UCSD-AML1 (cell line): ENCODE results near the gene VPS4A.

Experiments
- DNase-seq: peaks from one replicate; lab custom pipeline; 2025; ENCODE audit not compliant: unreplicated experiment; lab: John Stamatoyannopoulos, UW

VPS4A gene

DNA sequence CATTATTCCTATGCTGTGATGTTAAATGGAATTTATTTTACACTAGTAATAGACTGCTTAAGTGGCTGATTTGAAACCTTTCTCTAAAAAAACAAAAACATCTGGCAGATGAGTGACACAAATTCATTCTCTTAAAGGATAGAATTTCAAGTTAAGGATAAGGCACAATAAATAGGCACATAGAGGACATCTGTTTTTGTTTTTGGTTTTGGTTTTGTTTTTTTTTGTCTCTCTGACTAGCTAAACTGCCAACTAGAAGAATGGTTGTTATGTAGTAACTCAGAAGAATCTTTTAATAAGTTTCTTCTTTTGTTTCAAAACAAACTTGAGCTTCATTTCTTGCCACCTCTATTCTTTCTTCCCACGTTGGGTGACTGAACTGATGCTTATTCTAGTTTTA, 5.1 kb upstream of the VPS4A start:
- DNase-seq = no peak

DNA sequence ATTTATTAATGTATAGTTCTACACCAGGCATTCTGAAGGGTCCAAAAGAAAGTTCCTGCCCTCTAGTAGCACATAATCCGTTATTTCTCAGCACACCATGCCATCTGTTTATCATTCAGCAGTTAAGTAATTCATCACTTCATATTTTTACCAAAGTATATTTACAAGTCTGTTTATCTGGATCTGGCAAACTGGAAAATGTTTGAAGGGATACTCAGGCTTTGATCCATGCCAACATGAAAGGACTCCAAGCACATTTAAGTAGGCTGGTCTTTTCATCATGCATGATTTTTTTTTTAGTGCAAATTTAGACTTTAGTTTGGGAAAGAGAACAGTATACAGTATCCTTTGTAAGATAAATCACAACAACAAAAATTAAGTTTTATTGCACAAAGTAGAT, 4.1 kb upstream of the VPS4A start:
- no peak for DNase-seq

DNA sequence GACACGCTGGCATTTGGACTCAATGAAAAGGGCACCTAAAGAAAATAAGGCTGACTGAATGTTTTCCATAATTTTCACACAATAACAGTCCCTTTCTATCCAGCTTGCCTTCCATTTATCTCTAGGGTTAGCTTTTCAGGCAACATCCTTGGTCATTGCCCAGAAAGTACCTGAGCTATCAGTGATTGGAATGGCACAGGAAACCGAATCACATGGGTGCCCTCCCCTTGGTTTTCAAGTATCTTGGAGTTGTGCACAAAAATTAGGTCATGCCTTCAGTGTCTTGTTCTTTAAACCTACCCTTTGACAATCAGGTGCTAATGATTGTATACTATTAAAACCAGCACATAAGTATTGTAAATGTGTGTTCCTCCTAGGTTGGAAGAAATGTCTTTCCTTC, 3.3 kb upstream of the VPS4A start:
- no peak for DNase-seq

DNA sequence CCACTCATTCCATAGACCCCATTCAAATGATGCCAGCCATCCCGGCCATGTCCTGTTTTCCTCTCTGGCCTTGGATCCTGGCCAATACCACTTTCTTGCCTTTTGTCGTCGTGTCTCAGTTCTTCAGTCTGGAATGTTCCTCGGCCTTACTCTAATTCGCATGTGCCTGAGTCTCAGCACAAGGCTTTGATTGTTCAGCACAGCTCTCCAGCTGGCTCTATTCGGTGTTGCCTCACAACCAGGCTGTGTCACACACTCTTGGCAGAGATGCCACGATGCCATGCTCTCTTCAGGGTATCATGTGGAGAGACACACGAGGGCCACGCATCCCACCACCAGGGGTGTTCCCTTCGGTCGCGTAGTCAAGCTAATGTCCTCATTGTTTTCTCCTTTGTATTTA, 1.8 kb upstream of the VPS4A start:
- no peak for DNase-seq

DNA sequence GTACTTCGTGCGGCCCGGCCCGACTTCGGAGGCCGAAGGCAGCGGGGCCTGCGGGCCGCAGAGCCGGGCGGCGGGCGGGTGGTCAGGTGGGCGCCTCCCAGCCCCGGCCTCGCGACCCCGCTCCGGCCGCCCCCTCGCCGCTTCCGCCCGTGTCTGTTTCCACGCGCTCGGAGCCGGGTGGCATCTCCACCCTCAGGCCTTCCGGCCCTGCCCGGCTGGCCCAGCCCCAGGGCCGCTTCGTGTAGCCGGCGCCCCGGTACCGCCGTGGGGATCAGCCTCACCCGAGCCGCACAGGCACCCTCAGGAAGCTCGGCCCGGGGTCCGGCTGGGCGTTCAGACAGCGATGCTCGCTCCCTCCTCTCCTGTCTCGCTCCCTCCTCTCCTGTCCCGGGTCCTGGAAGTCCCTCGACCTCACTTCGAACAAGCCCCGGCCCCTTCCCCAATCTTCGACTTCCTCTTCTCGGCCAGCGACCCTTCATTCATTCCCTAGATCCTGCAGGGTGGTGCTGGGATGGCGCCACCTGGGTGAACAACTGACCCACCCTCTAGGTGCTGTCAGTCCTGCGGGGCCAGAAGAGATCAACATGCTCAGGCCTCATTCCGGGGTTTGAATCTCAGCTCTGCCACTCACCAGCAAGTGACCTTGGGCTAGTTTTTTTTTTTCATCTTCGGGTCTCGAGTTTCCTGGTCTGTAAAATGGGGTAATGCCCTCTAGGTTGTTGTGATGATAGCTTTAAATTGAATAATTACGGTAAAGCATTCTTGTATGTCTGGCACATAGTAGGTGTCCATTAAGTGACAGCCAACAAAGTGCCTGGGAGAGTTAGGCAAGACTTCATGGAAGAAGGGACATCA, 610 bp downstream of the VPS4A start:
- DNase-seq = peak; percentile 65

DNA sequence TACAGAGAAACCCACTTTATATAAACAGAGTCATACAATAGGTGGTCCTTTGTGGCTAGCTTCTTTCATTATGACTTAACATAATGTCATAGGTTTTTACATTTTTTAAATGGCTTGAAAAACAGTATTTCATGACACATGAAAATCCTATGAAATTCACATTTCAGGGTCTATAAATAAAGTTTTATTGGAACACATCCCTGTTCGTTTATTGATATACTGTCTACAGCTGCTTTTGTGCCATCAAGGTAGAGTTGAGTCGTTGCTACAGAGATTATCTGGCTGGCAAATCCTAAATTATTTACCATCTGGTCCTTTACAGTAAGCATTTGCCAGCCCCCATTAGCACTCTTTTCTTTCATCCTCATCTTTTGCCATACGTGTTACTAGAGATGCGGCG, 2.3 kb downstream of the VPS4A start:
- no peak for DNase-seq

DNA sequence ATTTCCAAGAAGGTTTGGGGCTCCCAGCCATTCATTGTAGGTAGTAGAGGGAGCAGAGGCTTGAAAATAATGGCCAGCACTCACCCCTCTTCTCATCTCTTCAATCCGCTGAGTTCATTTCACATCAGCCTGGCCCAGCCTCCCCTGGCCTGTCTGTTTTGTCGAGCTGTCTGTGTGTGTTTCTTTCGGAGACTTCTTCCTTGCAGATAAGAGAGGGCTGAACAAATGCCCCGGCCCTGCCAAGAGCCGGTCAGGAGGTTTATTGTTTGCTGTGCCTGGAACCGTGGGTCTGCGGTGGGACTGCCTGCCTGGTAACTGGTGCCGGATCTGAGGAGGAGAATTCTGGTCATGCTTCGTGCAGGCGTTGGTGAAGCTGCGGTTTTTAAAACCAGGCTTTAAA, 3.4 kb downstream of the VPS4A start:
- DNase-seq = no peak

DNA sequence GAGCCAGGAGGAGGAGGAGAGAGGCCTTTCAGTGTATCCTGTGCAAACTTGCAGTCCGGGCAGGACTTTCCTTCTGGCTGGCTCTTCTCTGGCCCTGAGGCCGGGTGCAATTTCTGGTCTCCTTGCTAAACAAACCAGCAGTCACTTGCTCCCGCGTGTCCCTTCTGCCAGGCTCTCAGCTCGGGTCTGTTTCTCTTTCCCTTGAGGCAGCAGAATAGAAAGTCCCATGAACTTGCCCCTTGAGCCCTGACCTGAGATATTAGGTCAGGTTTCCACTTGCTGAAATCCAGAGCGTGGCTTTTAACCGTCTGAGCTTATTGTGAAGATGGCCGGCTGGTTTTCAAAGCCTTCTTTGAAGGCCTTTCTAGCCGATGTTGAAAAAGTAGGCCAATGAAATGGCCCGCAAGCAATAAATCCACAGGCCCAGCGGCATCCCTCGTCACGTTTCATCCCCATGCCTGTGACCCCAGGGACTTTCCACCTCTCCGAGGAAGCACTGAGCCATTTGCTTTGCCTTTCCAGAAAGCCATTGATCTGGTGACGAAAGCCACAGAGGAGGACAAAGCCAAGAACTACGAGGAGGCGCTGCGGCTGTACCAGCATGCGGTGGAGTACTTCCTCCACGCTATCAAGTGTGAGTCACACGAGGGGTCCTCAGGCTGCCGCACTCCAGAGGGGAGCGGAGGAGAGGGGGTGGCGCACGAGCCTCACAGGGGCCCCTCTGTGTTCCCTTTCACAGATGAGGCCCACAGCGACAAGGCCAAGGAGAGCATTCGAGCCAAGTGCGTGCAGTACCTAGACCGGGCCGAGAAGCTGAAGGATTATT, 4.5 kb downstream of the VPS4A start:
- DNase-seq = no peak

DNA sequence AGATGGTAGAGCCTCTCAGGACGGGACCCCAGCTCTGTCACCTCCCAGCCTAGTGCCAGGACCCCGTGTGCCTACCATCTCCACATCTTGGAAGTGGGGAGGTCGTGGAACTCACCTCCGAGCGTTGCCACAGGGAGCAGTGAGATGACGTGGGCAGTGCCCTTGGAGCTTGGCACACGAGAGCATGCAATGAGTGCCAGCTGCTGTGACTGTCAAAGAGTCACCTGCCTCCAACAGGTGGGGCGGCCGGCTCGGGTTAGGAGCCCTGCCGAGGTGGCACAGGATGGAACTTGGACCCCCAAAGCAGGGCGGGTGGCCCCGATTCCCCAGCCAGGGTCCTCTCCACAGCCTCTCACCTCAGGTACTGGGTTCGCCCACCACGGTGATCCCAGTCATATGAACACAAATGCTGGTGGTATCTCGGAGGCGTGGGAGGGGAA, 5.5 kb downstream of the VPS4A start:
- DNase-seq = no peak

DNA sequence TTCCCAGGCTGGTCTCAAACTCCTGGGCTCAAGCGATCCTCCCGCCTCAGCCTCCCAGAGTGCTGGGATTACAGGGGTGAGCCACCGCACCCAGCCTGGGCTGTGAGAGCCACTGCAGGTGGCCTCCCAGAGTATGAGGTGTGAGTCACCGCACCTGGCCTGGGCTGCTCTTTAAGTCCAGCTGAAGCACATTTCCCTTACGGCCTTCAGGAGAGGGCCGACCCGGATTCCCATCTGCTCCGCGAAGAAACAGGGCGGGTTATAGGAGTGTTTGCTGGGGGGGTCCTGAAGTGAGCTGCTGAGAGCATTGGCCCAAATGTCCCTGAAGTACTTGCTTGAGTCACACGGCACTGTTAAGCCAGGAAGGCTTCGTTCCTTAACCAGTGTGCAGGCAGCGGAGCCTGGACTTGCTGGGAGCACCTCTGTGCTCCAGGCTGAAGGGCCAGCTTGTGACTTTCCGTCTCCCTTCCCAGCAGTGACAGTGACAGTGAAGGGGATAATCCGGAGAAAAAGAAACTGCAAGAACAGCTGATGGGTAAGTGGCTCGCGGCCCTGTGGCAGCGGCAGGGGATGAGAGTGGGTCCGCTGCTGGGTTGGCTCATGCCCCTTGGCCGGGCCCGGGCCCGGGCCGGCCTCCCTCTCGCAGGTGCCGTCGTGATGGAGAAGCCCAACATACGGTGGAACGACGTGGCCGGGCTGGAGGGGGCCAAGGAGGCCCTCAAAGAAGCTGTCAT, 7.2 kb downstream of the VPS4A start:
- no peak for DNase-seq

DNA sequence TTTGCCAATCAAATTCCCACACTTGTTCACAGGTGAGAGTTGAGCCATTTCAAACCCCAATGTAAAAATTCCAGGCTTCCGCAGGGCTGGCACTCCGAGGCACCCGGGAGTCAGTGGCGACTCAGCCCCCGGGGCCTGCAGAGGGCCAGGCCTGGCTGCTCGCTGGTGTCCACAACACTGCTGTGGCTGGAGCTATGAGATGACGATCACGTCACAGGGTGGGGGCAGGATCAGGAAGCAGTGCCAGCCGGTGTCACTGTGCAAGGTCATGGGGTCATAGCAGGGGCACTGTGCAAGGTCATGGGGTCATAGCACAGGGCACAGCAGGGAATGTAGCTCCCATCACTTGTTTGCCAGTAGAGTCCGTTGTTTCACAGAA, 7.8 kb downstream of the VPS4A start:
- no peak for DNase-seq

DNA sequence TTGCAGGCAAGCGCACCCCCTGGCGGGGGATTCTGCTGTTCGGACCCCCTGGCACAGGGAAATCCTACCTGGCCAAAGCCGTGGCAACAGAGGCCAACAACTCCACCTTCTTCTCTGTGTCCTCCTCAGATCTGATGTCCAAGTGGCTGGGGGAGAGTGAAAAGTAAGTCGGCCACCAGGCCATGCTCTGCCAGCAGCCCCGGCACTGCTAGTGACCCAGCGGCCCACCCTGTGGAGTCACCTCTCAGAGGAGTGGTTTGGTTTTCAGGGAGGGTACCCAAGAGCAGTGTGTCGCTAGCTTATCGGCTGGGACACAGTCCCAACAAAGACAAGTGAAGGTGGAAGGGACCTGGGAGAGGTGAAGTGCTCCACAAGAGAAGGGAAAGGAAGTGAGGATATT, 8.2 kb downstream of the VPS4A start:
- DNase-seq = no peak

DNA sequence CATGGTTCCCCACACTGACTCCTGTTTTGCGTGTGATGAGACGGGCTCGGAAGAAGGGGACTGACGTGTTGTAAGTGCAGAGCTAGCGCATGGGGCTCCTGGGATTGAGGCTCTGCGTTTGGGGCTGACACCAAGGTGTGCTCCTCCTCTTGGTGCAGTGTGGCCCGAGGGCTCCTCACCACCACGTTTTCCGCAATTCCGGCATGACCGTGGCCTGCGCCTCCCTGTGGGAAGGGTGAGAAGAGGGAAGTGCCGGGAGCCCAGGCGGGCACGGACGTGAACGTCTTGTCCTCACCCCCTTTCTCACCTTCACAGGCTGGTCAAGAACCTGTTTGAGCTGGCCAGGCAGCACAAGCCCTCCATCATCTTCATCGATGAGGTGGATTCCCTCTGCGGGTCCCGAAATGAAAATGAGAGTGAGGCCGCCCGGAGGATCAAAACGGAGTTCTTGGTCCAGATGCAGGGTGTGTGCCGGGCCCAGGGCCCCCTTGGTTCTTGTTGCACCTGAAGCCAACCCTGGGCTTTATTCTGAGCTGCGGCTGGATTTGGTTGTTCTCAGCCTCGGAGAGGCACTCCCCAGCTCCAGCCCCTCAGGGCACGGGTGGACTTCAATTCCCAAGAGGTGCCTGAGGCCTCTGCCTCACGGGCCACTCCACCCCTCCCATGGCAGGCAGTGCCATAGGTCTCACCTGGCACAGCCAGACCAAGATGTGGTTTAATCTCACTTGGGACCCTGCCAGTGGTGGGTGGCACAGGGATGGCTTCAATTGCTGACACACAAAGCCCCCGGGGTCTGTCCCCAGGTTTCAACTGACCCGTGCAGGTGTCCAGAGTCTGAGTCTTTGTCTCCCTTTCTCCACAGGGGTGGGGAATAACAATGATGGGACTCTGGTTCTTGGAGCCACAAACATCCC, 8.9 kb downstream of the VPS4A start:
- DNase-seq = no peak

DNA sequence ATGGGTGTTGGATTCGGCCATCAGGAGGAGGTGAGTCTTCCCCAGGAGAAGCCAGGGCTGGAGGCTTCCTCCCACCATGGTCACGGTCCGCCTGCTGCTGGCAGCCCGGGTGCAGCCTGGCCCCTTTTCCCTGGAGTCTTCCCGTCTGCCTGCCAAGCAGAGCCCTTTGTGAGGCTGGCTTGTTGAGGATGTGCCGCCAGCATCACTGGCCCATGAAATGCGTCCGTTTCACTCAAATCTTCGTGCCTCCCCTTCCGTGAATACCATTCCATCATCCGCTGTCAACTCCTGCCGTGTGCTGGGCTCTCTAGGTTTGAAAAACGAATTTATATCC, 9.6 kb downstream of the VPS4A start:
- no peak for DNase-seq

DNA sequence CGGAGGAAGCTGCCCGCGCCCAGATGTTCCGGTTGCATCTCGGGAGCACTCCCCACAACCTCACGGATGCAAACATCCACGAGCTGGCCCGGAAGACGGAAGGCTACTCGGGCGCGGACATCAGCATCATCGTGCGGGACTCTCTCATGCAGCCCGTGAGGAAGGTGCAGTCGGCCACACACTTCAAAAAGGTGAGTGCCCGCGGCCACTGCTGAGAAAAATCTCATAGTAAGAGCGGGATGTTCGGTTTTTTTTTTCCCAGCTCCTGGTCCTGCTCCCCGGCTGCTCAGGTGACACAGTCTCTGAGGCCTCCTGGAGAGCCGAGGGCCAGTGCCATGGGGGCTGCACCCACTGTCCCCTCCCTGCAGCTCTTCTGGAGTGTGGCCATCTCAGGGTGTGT, 9.9 kb downstream of the VPS4A start:
- no peak for DNase-seq

DNA sequence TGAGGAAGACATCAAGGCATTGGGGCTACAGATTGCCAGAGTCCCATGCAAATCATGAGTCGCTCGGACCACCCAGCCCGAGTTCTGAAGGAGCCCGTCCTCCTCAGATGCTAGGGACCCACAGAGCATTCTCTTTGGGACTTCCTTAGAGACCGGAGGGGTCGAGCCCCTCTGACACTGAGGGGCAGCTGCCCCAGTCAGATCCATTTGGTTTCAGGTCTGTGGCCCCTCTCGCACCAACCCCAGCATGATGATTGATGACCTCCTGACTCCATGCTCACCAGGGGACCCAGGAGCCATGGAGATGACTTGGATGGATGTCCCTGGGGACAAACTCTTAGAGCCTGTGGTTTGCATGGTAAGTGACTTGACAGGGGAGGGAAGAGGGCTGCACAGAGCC, 11.2 kb downstream of the VPS4A start:
- DNase-seq = no peak

DNA sequence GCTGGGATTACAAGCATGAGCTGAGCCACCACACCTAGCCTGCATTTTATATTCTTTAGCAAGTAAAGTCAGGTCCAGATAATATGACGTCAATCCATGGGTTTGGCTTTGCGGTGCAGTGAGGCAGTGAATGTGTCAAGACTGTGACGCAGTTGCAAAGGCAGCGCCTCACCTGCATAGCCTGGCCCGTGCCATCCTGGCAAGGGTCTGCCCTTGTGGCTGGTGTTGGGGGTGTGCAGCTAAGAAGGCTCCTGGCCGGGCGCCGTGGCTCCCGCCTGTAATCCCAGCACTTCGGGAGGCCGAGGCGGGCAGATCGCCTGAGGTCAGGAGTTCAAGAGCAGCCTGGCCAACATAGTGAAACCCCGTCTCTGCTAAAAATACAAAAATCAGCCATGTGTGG, 12.3 kb downstream of the VPS4A start:
- DNase-seq = no peak

DNA sequence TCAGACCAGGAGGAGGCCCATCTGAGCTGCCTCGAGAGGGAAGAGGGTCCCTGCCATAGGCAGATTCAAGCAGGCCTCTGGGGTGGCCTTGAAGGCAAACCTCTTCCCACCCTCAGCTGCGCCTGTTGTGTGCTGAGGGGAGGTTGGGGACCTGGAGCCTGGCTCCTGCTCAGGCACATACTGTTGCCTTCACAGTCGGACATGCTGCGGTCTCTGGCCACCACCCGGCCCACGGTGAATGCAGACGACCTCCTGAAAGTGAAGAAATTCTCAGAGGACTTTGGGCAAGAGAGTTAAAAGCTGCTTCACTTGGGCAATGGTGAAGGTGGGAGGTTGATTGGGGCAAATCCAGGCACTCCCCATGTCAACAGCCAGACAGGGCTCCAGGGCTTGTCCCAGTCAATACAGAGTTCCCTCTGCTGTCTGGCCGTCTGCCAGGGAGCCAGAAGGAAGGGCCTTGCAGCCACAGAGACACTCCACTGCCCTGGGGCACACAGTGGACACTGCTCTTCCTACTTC, 12.9 kb downstream of the VPS4A start:
- no peak for DNase-seq

DNA sequence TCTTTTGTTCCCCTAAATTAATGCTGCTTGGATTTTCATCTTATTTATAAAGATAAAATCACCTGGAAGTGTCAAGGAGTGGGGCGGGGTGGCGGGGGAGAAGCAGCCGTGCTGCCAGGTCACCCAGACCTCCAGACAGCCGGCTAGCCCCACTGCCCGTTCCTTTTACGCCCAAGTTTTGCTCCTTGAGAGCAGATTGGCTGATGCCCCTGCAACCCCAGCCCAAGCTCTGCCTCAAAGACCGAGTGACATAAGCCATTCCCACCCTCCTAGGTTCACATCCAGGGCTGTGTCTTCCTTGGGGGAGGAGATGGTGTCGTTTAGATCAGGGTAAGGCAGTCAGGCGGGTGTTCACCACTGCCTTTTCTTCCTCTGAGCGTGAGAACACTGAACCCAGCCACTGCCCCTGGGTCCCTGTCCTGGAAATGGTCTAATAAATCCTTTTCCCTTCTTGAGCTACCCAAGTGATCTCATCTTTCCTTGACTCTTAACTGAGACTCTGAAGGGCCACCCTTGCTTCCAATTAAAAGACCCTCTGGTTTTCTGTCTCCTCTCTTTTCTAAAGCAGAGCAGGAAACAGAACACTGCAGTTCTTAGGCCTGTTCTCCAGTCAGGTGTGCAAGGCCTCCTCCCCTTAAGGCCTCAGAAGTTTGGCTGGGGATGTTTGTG, 13.6 kb downstream of the VPS4A start:
- DNase-seq = no peak

DNA sequence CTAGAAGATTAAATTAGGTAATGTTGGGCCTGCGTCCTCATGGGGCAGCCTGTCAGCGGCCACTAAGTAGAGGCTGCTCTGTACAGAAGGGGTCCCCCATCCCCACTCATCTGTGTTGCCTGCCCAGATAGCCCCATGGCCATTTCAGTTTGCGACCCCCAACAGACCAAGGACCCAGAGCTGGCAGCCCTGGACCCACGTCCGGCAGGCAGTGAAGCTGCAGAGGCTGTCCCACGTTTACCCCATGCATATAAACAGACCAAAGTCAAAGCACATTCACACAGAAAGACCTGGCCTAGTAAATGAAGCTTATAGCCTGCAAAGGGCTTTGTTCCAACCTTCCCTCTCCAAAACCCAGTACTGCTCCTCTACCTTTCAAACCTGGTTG, 14.6 kb downstream of the VPS4A start:
- no peak for DNase-seq
